IPS-18a (cell line): ENCODE results near the gene BCAS4.
"Not testable (repeated sequence)": the region's sequence is repeated elsewhere in the genome, so short reads cannot be mapped to it uniquely, and the experiment has no call there.

Experiments
- H3K27ac ChIP-seq: one replicate; pipeline ENCODE4 v1.5.1; 2013; ENCODE audit warnings: low read length
- H3K27me3 ChIP-seq: one replicate; pipeline ENCODE4 v1.6.1; 2013; ENCODE audit warnings: mild to moderate bottlenecking, low read length; ENCODE audit not compliant: control insufficient read depth, insufficient read depth
- H3K36me3 ChIP-seq: one replicate; pipeline ENCODE4 v1.6.1; 2013; ENCODE audit warnings: low read depth, low read length; ENCODE audit not compliant: control insufficient read depth
- H3K4me1 ChIP-seq: one replicate; pipeline ENCODE4 v1.6.1; 2013; ENCODE audit warnings: low read depth, low read length; ENCODE audit not compliant: control insufficient read depth
- H3K4me3 ChIP-seq: one replicate; pipeline ENCODE4 v1.5.1; 2013; ENCODE audit warnings: low read length
- H3K9ac ChIP-seq: one replicate; pipeline ENCODE4 v1.6.1; 2013; ENCODE audit warnings: mild to moderate bottlenecking, low read length, moderate library complexity
- H3K9me3 ChIP-seq: one replicate; pipeline ENCODE4 v1.6.1; 2013; ENCODE audit warnings: low read depth, low read length; ENCODE audit not compliant: control insufficient read depth

Gene BCAS4

DNA sequence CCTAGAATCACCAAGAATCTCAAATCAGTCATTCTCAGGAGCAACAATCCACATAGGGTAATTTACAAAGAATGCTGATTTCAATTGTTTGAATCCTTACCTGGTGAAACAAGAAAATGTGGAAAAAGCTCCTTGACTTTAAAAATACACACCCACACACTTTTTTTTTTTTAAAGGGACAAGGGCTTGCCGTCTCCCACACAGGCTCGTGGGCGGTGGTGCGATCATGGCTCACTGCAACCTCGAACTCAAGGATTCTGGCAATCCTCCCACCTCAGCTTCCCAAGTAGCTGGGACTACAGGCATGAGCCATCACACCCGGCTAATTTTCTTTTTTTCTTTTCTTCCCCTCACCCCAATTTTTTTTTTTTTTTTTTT is 32.8 kb upstream of the BCAS4 start:
- Histone ChIP-seq H3K27me3 (no peaks in the 10 kb centered on the region), H3K4me1 (peaks cover 11% of the 10 kb centered on the region), H3K9ac (no peak overlapping the region), H3K36me3 (no peaks in the 10 kb centered on the region), H3K9me3 (no peaks in the 10 kb centered on the region), H3K27ac (no peak overlapping the region), H3K4me3 (no peak overlapping the region)

DNA sequence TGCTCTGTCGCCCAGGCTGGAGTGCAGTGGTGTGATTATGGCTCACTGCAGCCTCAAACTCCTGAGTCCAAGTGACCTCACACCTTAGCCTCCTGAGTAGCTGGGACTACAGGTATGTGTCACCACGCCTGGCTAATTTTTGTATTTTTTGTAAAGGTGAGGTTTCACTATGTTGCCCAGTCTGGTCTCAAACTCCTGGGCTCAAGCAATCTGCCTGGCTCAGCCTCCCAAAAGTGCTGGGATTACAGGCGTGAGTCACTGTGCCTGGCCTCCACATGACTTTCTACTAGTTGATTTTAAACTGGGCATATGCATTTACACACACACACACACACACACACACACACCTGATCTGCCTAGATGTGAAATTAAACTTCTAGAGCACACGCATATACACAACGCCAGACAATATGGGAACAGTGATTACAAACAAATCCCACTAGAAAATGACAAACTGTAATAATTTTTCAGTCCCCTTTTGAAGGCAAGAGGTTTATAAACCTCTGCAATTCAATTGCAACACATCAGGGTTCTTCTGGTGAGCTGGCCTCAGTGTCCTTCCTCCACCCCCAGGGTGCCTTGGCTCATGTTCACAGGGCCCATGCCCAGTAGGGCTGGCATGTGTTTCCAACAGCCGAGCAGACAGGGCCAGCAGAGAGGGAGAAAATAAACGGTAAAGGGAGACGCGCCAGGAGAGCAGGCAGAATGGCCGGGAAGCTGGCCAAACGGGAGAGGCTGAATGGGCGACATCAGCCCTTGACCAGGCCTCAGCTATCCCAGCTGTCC is 32.2 kb upstream of the BCAS4 start:
- Histone ChIP-seq H3K4me1 (peaks cover 16% of the 10 kb centered on the region), H3K9ac (no peak overlapping the region), H3K9me3 (no peaks in the 10 kb centered on the region), H3K27ac (no peak overlapping the region), H3K4me3 (no peak overlapping the region), H3K36me3 (no peaks in the 10 kb centered on the region), H3K27me3 (no peaks in the 10 kb centered on the region)

GRCh38 chr20:50763550-50764458 is 31.1 kb upstream of the BCAS4 start:
- not testable (repeated sequence) for H3K9ac ChIP-seq, H3K9me3 ChIP-seq, H3K27ac ChIP-seq, H3K27me3 ChIP-seq, H3K36me3 ChIP-seq, H3K4me3 ChIP-seq
- peaks cover 16% of the 10 kb centered on the region for H3K4me1 ChIP-seq

- H3K27ac ChIP-seq, H3K36me3 ChIP-seq, H3K9me3 ChIP-seq, H3K27me3 ChIP-seq, H3K9ac ChIP-seq, H3K4me3 ChIP-seq: not testable (repeated sequence)
- H3K4me1 ChIP-seq: peaks cover 16% of the 10 kb centered on the region
These were observed 29.6 kb upstream of the BCAS4 start for GRCh38 chr20:50765251-50765650.

DNA sequence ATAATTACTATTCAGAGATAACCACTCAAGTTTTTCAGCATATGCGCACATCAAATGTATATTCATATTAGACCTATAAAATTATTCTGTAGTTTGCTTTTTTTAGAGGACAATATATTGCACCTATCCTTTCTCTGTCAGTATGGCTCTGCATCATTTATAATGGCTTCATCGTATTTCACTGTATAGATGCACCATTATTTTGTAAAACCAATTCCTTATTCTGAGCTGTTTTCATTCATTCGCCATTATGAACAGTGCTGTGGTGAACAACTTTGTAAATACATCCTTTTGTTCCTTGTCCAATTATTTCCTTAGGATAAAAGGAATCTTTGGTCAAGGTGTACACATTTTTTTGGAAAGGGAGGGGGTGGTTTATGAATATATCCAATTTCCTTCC is 29.2 kb upstream of the BCAS4 start:
- Histone ChIP-seq H3K9ac (no peak overlapping the region), H3K27ac (no peak overlapping the region), H3K4me1 (peaks cover 16% of the 10 kb centered on the region), H3K4me3 (no peak overlapping the region), H3K36me3 (no peaks in the 10 kb centered on the region), H3K27me3 (no peaks in the 10 kb centered on the region), H3K9me3 (no peaks in the 10 kb centered on the region)

- H3K9ac ChIP-seq, H3K9me3 ChIP-seq, H3K27ac ChIP-seq, H3K36me3 ChIP-seq, H3K27me3 ChIP-seq, H3K4me1 ChIP-seq: not testable (repeated sequence)
- H3K4me3 ChIP-seq: peak overlapping the region; percentile 13
These were observed 27.7 kb upstream of the BCAS4 start for GRCh38 chr20:50766955-50767809.

DNA sequence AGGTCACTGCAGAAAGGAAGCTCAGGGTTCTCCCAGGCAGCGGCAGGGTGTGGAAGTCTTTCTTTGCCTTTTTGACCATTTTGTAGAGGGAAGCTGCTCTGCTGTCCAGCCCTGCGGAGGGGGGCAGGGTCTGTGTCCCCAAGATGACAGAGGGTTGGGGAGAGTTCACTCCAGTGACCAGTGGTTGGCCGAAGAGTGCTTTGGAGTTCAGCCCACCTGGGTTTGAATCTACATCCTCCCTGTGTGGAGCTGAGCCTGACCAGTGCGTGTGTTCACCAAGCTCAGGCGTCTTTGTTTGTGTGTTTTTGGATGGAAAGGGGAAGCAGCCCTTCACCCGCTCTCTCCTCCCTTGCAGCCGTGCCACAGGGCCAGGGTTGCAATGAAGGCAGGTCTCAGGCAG is 25.9 kb upstream of the BCAS4 start:
- not testable (repeated sequence) for H3K4me3 ChIP-seq, H3K9ac ChIP-seq, H3K4me1 ChIP-seq, H3K27me3 ChIP-seq, H3K27ac ChIP-seq, H3K9me3 ChIP-seq, H3K36me3 ChIP-seq

DNA sequence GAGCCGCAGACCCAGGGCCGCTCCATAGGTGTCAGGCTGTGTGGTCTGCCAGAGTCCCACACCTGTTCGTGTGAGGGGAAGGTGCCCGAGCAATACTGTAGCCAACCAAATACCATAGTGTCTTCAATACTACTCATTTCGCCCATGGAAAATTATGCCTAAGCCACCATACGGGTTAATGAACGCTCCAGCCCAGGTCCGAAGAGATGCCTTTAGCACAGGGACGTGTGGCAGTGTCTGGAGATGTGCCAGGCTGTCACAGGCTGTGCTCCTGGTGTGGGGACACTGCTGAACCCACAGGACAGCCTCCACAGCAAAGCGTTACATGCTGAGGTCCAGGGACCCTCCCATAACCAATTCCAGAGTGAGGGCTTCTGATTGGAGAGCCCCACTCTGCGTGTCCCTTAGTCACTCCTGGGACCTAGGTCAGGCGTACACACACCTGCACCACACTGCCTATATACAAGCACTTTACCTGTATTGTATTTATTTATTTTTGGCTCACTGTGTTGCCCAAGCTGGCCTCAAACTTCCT is 25.2 kb upstream of the BCAS4 start:
- H3K9ac ChIP-seq, H3K4me1 ChIP-seq, H3K4me3 ChIP-seq: not testable (repeated sequence)

GRCh38 chr20:50771419-50772080 is 23.3 kb upstream of the BCAS4 start:
- not testable (repeated sequence) for H3K36me3 ChIP-seq, H3K4me3 ChIP-seq, H3K27ac ChIP-seq, H3K9ac ChIP-seq, H3K9me3 ChIP-seq, H3K4me1 ChIP-seq, H3K27me3 ChIP-seq

More for the DNA sequence above, 25.2 kb upstream of the BCAS4 start:
- H3K27ac ChIP-seq, H3K27me3 ChIP-seq, H3K36me3 ChIP-seq, H3K9me3 ChIP-seq: not testable (repeated sequence)

DNA sequence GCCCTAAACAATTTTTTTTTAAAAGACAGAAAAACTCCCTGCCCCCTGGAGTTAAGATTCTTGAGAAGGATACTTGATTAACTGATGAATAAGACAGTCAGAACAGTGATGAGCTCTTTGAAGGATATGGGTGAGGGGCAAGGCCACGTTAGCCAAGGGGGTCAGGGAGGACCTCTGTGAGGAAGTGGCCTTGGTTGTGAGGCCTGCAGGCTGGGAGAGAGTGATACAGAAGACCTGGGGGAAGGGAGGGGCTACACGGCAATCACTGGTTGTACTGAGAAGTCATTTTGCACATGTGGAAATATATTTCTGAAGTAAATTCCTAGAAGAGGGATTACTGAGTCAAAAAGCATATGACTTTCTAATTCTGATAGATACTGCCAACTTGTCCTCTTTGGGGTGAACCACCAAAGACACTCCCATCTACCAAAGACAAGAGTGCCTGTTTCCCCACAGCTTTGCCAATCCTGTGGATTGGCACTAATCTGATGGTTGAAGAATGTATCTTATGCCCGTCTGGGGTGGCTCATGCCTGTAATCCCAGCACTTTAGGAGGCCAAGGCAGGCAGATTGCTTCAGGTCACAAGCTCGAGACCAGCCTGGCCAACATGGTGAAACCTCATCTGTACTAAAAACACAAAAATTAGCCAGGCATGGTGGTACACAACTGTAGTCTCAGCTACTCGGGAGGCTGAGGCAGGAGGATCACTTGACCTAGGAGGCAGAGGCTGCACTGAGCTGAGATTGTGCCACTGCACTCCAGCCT is 22.3 kb upstream of the BCAS4 start:
- no peaks in the 10 kb centered on the region for H3K9me3 ChIP-seq
- no peaks in the 10 kb centered on the region for H3K36me3 ChIP-seq
- H3K27ac ChIP-seq: no peak overlapping the region

More for the DNA sequence above, 22.3 kb upstream of the BCAS4 start:
- no peaks in the 10 kb centered on the region for H3K4me1 ChIP-seq
- H3K9ac ChIP-seq: no peak overlapping the region
- H3K4me3 ChIP-seq: no peak overlapping the region
- H3K27me3 ChIP-seq: no peaks in the 10 kb centered on the region
